HEK293 (cell line): ENCODE results near the gene CARD8.

ENCODE experiments used
- CTCF ChIA-PET: fragments of 350-600 bp; formaldehyde crosslinking; extraction: SDS; loops from one replicate; lab custom pipeline; 2021; ENCODE audit warnings: antibody characterized with exemption; lab: Yijun Ruan, JAX
- POLR2A ChIA-PET: fragments of 300-600 bp; formaldehyde crosslinking; extraction: SDS; loops from one replicate; lab custom pipeline; 2020; ENCODE audit warnings: antibody characterized with exemption, inconsistent platforms; lab: Yijun Ruan, JAX
- H3K27ac ChIP-seq: fragments of 200-500 bp; sonication (Bioruptor generic); 2 replicates; pipeline ENCODE4 v1.5.1; 2014; ENCODE audit warnings: low read depth, low read length, control low read depth, inconsistent platforms; ENCODE audit errors: extremely low read depth
- H3K36me3 ChIP-seq, 2 experiments: fragments of 200-500 bp in 1 of 2; sonication (Bioruptor generic) in 1 of 2; 1 replicate in 1 of 2; 2 replicates in 1 of 2; pipeline ENCODE4 v1.5.1; 2014 to 2017; ENCODE audit warnings: inconsistent platforms in 2 of 2, low read length in 2 of 2; ENCODE audit not compliant: control insufficient read depth in 2 of 2, insufficient read depth in 1 of 2
- H3K4me1 ChIP-seq: fragments of 200-500 bp; sonication (Bioruptor generic); 2 replicates; pipeline ENCODE4 v1.5.1; 2014; ENCODE audit warnings: mild to moderate bottlenecking, low read length, inconsistent platforms; ENCODE audit not compliant: control insufficient read depth, insufficient read depth
- H3K4me3 ChIP-seq: 2 replicates; pipeline ENCODE4 v1.5.1; 2011; ENCODE audit warnings: low read depth, mild to moderate bottlenecking, control low read depth, low read length, moderate library complexity
- H3K9me3 ChIP-seq: fragments of 200-500 bp; sonication (Bioruptor generic); 2 replicates; pipeline ENCODE4 v1.5.1; 2014; ENCODE audit warnings: low read depth, low read length, inconsistent platforms; ENCODE audit not compliant: control insufficient read depth, insufficient read depth
- BCL11A ChIP-seq: fragments of 450-650 bp; formaldehyde crosslinking; IDR thresholded peaks from 2 replicates; pipeline ENCODE4 v1.5.1; 2016; ENCODE audit warnings: low read depth, missing biosample characterization, missing genetic modification characterization
- GLIS1 ChIP-seq: fragments of 450-650 bp; formaldehyde crosslinking; IDR thresholded peaks from 2 replicates; pipeline ENCODE4 v1.5.1; 2016; ENCODE audit warnings: missing biosample characterization, missing genetic modification characterization
- MEIS1 ChIP-seq: sonication (generic); formaldehyde crosslinking; IDR thresholded peaks from 2 replicates; pipeline ENCODE4 v1.8.1; 2022; ENCODE audit warnings: missing genetic modification reagents, mild to moderate bottlenecking, borderline replicate concordance
- PRDM1 ChIP-seq: fragments of 450-650 bp; formaldehyde crosslinking; IDR thresholded peaks from 2 replicates; pipeline ENCODE4; 2016; ENCODE audit warnings: missing biosample characterization, missing genetic modification characterization
- SCRT2 ChIP-seq: fragments of 450-650 bp; formaldehyde crosslinking; IDR thresholded peaks from 2 replicates; pipeline ENCODE4 v1.5.1; 2016; ENCODE audit warnings: missing biosample characterization, missing genetic modification characterization
- TCF7L2 ChIP-seq: IDR thresholded peaks from 2 replicates; pipeline ENCODE4 v1.6.1; 2011; ENCODE audit warnings: low read depth, mild to moderate bottlenecking, inconsistent platforms, low read length, moderate library complexity, borderline replicate concordance
- ZBTB17 ChIP-seq: fragments of 450-650 bp; formaldehyde crosslinking; IDR thresholded peaks from 2 replicates; pipeline ENCODE4 v1.5.1; 2016; ENCODE audit warnings: missing biosample characterization, missing genetic modification characterization
- ZNF121 ChIP-seq: fragments of 450-650 bp; formaldehyde crosslinking; IDR thresholded peaks from 2 replicates; pipeline ENCODE4 v1.5.1; 2016; ENCODE audit warnings: missing biosample characterization, missing genetic modification characterization
- ZNF133 ChIP-seq: fragments of 450-650 bp; formaldehyde crosslinking; IDR thresholded peaks from 2 replicates; pipeline ENCODE4 v1.5.1; 2016; ENCODE audit warnings: missing biosample characterization, missing genetic modification characterization
- ZNF138 ChIP-seq: fragments of 450-650 bp; formaldehyde crosslinking; IDR thresholded peaks from 2 replicates; pipeline ENCODE4 v1.5.1; 2016; ENCODE audit warnings: missing biosample characterization, missing genetic modification characterization, borderline replicate concordance
- ZNF223 ChIP-seq: fragments of 450-650 bp; formaldehyde crosslinking; IDR thresholded peaks from 2 replicates; pipeline ENCODE4 v1.5.1; 2016; ENCODE audit warnings: missing biosample characterization, missing genetic modification characterization
- ZNF23 ChIP-seq: fragments of 450-650 bp; formaldehyde crosslinking; IDR thresholded peaks from 2 replicates; pipeline ENCODE4 v1.5.1; 2016; ENCODE audit warnings: missing biosample characterization, missing genetic modification characterization, borderline replicate concordance
- ZNF248 ChIP-seq: fragments of 450-650 bp; formaldehyde crosslinking; IDR thresholded peaks from 2 replicates; pipeline ENCODE4 v1.5.1; 2017; ENCODE audit warnings: missing biosample characterization, missing genetic modification characterization
- ZNF394 ChIP-seq: fragments of 450-650 bp; formaldehyde crosslinking; IDR thresholded peaks from 2 replicates; pipeline ENCODE4 v1.5.1; 2016; ENCODE audit warnings: missing biosample characterization, missing genetic modification characterization, mild to moderate bottlenecking, moderate library complexity, borderline replicate concordance
- ZNF433 ChIP-seq: fragments of 450-650 bp; formaldehyde crosslinking; IDR thresholded peaks from 2 replicates; pipeline ENCODE4 v1.5.1; 2016; ENCODE audit warnings: missing biosample characterization, missing genetic modification characterization, low read depth
- ZNF473 ChIP-seq: fragments of 450-650 bp; formaldehyde crosslinking; IDR thresholded peaks from 2 replicates; pipeline ENCODE4 v1.5.1; 2017; ENCODE audit warnings: missing biosample characterization, missing genetic modification characterization
- ZNF501 ChIP-seq: fragments of 450-650 bp; formaldehyde crosslinking; IDR thresholded peaks from 2 replicates; pipeline ENCODE4 v1.5.1; 2016; ENCODE audit warnings: missing biosample characterization, missing genetic modification characterization
- ZNF548 ChIP-seq: fragments of 450-650 bp; formaldehyde crosslinking; IDR thresholded peaks from 2 replicates; pipeline ENCODE4 v1.5.1; 2016; ENCODE audit warnings: missing biosample characterization, missing genetic modification characterization
- ZNF624 ChIP-seq: fragments of 450-650 bp; formaldehyde crosslinking; IDR thresholded peaks from 2 replicates; pipeline ENCODE4 v1.5.1; 2017; ENCODE audit warnings: missing biosample characterization, missing genetic modification characterization
- ZNF830 ChIP-seq: fragments of 450-650 bp; IDR thresholded peaks from 2 replicates; pipeline ENCODE4 v1.5.0; 2018; ENCODE audit warnings: missing biosample characterization, missing genetic modification characterization, low read depth, mild to moderate bottlenecking, moderate library complexity
- TF ChIP-seq, protein P1 (sequence below): fragments of 450-650 bp; formaldehyde crosslinking; IDR thresholded peaks from 2 replicates; pipeline ENCODE4 v1.5.1; 2017; ENCODE audit warnings: missing biosample characterization, missing genetic modification characterization
- TF ChIP-seq, protein P2 (sequence below): fragments of 450-650 bp; formaldehyde crosslinking; IDR thresholded peaks from 2 replicates; pipeline ENCODE4 v1.5.1; 2016; ENCODE audit warnings: missing biosample characterization, missing genetic modification characterization, low read depth
- TF ChIP-seq, protein P3 (sequence below): fragments of 450-650 bp; formaldehyde crosslinking; IDR thresholded peaks from 2 replicates; pipeline ENCODE4 v1.5.1; 2017; ENCODE audit warnings: missing biosample characterization, missing genetic modification characterization
- TF ChIP-seq, protein P4 (sequence below): fragments of 450-650 bp; formaldehyde crosslinking; IDR thresholded peaks from 2 replicates; pipeline ENCODE4 v1.5.1; 2016; ENCODE audit warnings: missing biosample characterization, missing genetic modification characterization

Gene CARD8

DNA sequence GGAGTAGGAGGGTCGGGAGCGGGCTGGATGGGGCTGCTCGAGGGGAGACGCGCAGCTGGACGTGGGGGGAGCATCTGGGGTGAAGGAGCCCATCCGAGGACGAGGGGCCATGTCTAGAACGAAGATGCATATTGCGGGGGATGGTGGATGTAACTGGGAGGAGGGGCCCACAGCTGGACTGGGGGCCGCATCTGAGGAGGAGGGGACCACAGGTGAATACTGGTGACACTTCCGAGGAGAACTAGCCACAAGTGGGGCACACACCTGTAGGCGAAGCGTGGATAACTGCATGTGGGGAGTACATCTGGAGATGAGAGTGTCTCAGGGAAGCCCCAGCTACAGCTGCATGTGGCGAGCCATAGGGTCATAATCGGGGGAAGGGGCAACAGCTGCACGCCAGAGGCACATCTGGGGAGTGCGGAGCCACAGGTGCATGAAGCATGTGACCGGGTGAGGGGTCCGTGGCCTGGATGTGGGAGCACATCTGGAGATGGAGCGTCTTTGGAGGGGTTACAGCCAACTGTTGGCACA, 84.8 kb downstream of the CARD8 start (continued):
- TF ChIP-seq, protein P1, sequence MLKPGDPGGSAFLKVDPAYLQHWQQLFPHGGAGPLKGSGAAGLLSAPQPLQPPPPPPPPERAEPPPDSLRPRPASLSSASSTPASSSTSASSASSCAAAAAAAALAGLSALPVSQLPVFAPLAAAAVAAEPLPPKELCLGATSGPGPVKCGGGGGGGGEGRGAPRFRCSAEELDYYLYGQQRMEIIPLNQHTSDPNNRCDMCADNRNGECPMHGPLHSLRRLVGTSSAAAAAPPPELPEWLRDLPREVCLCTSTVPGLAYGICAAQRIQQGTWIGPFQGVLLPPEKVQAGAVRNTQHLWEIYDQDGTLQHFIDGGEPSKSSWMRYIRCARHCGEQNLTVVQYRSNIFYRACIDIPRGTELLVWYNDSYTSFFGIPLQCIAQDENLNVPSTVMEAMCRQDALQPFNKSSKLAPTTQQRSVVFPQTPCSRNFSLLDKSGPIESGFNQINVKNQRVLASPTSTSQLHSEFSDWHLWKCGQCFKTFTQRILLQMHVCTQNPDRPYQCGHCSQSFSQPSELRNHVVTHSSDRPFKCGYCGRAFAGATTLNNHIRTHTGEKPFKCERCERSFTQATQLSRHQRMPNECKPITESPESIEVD (tag by site-specific recombination) = no peak
- peak; percentile 100 for TF ChIP-seq SCRT2 (tag by site-specific recombination)
- TF ChIP-seq ZNF133 (tag by site-specific recombination) = no peak
- TF ChIP-seq ZNF548 (tag by site-specific recombination) = no peak
- no peak for TF ChIP-seq ZNF473 (tag by site-specific recombination)
- no peak for TF ChIP-seq GLIS1 (tag by site-specific recombination)
- TF ChIP-seq ZNF223 = no peak
- TF ChIP-seq ZNF138 (tag by site-specific recombination) = no peak
- no peak for TF ChIP-seq ZBTB17

DNA sequence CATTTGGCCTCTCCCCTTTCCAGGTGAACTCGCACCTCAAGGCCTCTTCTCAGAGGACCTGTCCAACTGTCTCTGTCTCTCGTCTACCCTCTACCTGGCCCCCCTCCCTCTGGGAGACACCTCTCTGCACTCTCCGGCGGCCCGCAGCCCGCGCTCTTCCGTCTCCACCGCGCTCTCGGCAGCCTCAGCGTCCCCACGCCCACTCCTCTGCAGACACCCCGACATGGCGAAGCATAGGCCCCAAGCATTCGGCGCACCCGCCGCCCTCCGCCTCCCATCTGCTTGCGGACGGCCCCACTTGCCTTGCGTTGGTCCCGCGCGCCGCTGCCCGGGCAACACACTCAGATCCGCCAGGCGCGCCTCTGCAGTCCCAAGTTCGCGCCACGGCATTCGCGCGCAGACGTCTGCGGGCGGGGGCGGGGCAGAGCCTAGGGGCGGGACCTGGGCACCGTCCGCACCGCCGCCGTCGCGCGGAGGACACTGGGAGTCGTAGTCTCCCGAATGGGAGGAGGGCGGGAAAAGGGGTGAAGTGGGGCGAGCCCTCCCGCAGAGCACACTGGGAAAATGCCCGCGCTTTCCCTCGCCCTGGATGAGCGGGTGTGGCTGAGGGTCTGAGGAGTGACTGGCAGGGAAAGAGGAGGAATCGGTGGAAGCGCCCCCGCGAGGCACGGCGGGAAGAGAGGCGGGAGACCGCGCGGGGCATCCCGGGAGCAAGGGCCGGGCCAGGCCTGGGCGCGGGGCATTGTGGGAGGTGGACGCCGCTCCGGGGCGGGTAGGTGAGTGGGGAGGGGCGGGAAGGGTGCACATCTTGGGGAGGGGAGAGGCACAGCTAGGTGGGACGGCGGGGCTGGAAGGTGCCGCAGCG, 85.5 kb downstream of the CARD8 start, which contains the start of the genes LIG1 and ZSWIM9:
Gene LIG1 (minus strand): TSS at position 406 of the 865 bp plus-strand sequence. CDS start 4,778 bp downstream, outside the sequence.
Gene ZSWIM9 (plus strand): TSS at position 742 of the 865 bp plus-strand sequence. CDS start 1,123 bp downstream, outside the sequence.
- ChIA-PET POLR2A (interaction anchor here (0.6 to 3.8 kb wide), 22 partner anchors 13 to 1519 kb away, joined by 3 to 54 read pairs (median 4); partner anchors contain the start of genes CARD8, PLA2G4C, RPL18 and SPHK2), CTCF (interaction anchor here (0.5 to 1.0 kb wide), 3 partner anchors 64 to 96 kb away, joined by 3 to 4 read pairs (median 3); no protein-coding TSS in a partner anchor)
- peaks cover 13% of the 10 kb centered on the region for H3K4me1 ChIP-seq
- H3K36me3 ChIP-seq = peaks cover 36 to 37% of the 10 kb centered on the region in 2 experiments
- H3K27ac ChIP-seq = peak within 1 kb of the TSS; percentile 99
- H3K4me3 ChIP-seq = peak within 1 kb of the TSS; percentile 98
- H3K9me3 ChIP-seq = no peaks in the 10 kb centered on the region
- no peak for TF ChIP-seq ZNF830 (tag by site-specific recombination)
- TF ChIP-seq TCF7L2 = no peak
- no peak for TF ChIP-seq ZNF624 (tag by site-specific recombination)
- no peak for TF ChIP-seq PRDM1 (tag by site-specific recombination)
- TF ChIP-seq, protein P2, sequence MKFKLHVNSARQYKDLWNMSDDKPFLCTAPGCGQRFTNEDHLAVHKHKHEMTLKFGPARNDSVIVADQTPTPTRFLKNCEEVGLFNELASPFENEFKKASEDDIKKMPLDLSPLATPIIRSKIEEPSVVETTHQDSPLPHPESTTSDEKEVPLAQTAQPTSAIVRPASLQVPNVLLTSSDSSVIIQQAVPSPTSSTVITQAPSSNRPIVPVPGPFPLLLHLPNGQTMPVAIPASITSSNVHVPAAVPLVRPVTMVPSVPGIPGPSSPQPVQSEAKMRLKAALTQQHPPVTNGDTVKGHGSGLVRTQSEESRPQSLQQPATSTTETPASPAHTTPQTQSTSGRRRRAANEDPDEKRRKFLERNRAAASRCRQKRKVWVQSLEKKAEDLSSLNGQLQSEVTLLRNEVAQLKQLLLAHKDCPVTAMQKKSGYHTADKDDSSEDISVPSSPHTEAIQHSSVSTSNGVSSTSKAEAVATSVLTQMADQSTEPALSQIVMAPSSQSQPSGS (tag by site-specific recombination) = no peak
- TF ChIP-seq, protein P3, sequence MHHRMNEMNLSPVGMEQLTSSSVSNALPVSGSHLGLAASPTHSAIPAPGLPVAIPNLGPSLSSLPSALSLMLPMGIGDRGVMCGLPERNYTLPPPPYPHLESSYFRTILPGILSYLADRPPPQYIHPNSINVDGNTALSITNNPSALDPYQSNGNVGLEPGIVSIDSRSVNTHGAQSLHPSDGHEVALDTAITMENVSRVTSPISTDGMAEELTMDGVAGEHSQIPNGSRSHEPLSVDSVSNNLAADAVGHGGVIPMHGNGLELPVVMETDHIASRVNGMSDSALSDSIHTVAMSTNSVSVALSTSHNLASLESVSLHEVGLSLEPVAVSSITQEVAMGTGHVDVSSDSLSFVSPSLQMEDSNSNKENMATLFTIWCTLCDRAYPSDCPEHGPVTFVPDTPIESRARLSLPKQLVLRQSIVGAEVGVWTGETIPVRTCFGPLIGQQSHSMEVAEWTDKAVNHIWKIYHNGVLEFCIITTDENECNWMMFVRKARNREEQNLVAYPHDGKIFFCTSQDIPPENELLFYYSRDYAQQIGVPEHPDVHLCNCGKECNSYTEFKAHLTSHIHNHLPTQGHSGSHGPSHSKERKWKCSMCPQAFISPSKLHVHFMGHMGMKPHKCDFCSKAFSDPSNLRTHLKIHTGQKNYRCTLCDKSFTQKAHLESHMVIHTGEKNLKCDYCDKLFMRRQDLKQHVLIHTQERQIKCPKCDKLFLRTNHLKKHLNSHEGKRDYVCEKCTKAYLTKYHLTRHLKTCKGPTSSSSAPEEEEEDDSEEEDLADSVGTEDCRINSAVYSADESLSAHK (tag by site-specific recombination) = no peak; the same call in 1 of the 2 replicates
- 0 out of 2 replicates have a peak, but pooled peaks have one; percentile 14 for TF ChIP-seq MEIS1 (CRISPR knock-in tag)
- TF ChIP-seq, protein P4, sequence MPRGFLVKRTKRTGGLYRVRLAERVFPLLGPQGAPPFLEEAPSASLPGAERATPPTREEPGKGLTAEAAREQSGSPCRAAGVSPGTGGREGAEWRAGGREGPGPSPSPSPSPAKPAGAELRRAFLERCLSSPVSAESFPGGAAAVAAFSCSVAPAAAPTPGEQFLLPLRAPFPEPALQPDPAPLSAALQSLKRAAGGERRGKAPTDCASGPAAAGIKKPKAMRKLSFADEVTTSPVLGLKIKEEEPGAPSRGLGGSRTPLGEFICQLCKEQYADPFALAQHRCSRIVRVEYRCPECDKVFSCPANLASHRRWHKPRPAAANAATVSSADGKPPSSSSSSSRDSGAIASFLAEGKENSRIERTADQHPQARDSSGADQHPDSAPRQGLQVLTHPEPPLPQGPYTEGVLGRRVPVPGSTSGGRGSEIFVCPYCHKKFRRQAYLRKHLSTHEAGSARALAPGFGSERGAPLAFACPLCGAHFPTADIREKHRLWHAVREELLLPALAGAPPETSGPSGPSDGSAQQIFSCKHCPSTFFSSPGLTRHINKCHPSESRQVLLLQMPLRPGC = peak; percentile 48; the same call in 1 of the 2 replicates
- TF ChIP-seq ZBTB17 = peak; percentile 94
- TF ChIP-seq ZNF248 (tag by site-specific recombination) = no peak
- peak; percentile 85 for TF ChIP-seq ZNF501 (tag by site-specific recombination)
- no peak for TF ChIP-seq ZNF121 (tag by site-specific recombination)
- TF ChIP-seq ZNF433 (tag by site-specific recombination) = no peak
- no peak for TF ChIP-seq BCL11A
- TF ChIP-seq ZNF394 (tag by site-specific recombination) = no peak; the same call in 1 of the 2 replicates
- TF ChIP-seq, protein P1 (tag by site-specific recombination) = no peak
- no peak for TF ChIP-seq ZNF23 (tag by site-specific recombination)
